Measurements from ENCODE around the gene DMRT2.

Gene DMRT2

DNA sequence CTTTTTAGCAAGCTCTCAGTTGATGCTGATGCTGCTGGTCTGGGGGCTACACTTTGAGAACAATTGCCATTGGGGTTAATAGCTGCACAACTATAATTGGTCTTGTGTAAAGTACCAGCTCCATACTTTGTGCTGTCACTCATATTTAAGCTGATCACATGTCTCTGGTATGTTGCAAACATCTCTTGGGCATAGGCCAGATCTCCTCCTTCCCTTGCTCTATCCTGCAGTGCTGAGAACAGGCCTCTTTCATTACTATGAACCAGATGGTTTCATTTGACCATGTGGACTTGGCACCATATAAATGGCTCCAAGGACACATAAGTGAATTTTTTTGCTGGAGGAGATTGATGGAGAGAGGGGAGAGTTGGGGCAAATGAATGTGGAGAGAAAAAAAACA lies 48.4 kb downstream of the DMRT2 start:
- Mint-ChIP-seq H3K4me1 (no peaks in the 10 kb centered on the region), H3K27me3 (peaks cover 51% of the 10 kb centered on the region), H3K4me3 (no peak overlapping the region), H3K9me3 (no peaks in the 10 kb centered on the region), H3K27ac (no peak overlapping the region)
- DNase-seq = no peak
- ATAC-seq = no peak

DNA sequence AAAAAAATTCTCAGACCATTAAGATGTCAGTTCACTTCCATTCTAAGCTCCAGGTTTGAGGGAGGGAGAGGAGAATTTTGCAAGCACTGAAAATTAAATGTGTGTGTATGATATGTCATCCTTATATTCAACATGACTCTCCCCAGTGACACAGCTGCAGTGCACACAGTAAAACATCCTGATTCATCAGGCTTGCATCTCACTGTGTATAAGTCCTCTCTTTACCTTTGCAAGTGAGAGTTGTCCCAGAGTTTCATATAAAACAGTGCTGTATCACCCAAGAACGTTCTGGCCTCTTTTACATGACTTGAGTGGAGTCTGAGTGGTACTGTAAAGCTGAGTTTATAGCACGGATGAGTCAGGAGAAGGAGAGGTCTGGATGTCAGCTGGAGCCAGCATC lies 50.0 kb downstream of the DMRT2 start:
- H3K9me3 Mint-ChIP-seq = peaks cover 7% of the 10 kb centered on the region in 2 donors
- ATAC-seq (no peak), DNase-seq (no peak)
- H3K27ac Mint-ChIP-seq = no peak overlapping the region
- no peaks in the 10 kb centered on the region for H3K4me1 Mint-ChIP-seq
- H3K27me3 Mint-ChIP-seq = peaks cover 51% of the 10 kb centered on the region
- H3K4me3 Mint-ChIP-seq = no peak overlapping the region

DNA sequence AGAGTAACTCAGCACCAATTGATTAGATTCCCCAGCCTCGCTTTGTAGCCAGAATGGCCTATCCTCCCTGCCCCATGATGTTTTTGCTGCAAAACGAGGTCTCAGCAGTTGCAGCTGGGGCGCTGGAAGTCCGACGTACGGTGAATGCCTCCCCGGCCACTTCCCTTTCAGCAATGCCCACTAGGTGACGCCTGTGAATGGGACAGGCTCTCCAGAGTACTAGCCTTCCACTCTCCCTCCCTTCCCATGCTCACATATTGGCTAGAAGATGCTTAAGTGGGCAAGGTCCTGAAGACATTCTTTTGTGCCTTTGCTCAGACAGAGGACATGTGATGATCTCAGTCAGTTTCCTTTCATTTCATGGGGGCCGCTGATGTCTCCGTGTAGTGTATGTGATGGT lies 50.8 kb downstream of the DMRT2 start:
- DNase-seq (no peak), ATAC-seq (no peak)
- H3K4me3 Mint-ChIP-seq = no peak overlapping the region
- H3K4me1 Mint-ChIP-seq = no peaks in the 10 kb centered on the region
- peaks cover 51% of the 10 kb centered on the region for H3K27me3 Mint-ChIP-seq
- H3K27ac Mint-ChIP-seq = no peak overlapping the region
- peaks cover 7% of the 10 kb centered on the region in 2 donors for H3K9me3 Mint-ChIP-seq

DNA sequence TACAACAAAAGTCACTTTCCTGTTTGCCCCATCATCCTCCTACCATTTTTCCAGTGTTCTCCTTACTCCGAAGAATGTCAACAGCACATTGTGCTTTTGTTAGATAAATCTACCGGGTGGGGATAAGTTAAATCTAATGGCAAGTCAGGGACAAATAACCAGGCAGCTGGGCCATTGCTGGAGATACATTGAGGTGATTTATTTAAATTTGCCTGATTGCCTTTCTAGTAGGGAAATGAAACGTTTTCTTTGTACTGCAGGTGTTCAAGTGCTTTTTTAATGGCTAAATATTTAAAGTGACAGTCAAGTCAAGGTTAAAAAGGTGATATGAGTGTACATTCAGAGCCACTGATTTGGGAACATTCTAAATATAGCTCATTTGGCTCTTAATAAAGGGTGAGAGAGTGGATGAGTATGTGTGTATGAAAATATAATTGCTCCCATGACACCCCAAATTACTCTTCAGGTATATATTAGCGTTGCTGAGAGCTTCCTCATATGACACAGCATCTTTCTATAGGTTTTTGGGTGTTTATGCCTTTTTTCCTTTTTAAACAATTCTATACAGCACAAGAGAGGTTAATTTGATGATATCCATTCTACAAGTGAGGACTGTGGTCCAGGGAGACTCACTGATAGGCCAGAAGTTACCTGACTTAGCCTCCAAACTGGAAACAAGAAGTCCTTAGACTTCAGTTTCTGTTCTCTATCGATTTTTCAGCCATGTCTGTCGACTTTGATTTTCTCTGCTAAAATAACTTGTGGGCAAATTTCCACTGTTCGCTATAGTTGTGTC lies 51.9 kb downstream of the DMRT2 start:
- peaks cover 41% of the 10 kb centered on the region for H3K27me3 Mint-ChIP-seq
- no peak overlapping the region for H3K27ac Mint-ChIP-seq
- ATAC-seq (no peak), DNase-seq (no peak)
- H3K4me3 Mint-ChIP-seq = no peak overlapping the region
- H3K9me3 Mint-ChIP-seq = peaks cover 7 to 17% of the 10 kb centered on the region in 2 donors
- no peaks in the 10 kb centered on the region for H3K4me1 Mint-ChIP-seq

DNA sequence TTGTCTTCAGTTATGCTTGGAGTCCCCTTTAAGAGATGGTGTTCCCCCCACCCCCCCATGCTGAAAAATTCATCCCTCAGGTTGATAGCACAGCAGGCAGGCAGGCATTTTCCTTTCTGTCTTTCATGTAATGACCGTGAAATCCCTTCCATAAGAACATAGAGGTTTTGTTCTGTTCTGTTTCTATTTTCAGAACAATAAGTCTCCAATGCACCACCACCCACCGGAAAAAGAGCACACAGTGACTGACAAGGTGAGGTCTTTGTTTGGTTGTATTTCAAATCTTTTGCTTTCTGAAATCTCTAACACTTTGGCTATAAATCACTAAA lies 52.4 kb downstream of the DMRT2 start:
- H3K9me3 Mint-ChIP-seq = peaks cover 7 to 23% of the 10 kb centered on the region in 2 donors

More for the DNA sequence above, 52.4 kb downstream of the DMRT2 start:
- no peak overlapping the region for H3K4me3 Mint-ChIP-seq
- H3K27ac Mint-ChIP-seq = no peak overlapping the region
- peaks cover 36% of the 10 kb centered on the region for H3K27me3 Mint-ChIP-seq
- no peaks in the 10 kb centered on the region for H3K4me1 Mint-ChIP-seq
- DNase-seq (no peak), ATAC-seq (no peak)

All from stimulated activated naive CD8-positive, alpha-beta T cell treated with anti-CD3 and anti-CD28 coated beads, Interleukin-15, amount 100 ng/mL, for 72 hours (primary cell).